NCI-H2029 treated with DMSO at 0.1 percent for 48 hours (cell line): Measurements from ENCODE around the gene DECR2.
"Not testable (repeated sequence)": the region's sequence is repeated elsewhere in the genome, so short reads cannot be mapped to it uniquely, and the experiment has no call there.

Experiments used
- DNase-seq: peaks from one replicate; lab custom pipeline; 2025; lab: John Stamatoyannopoulos, UW

Gene DECR2

DNA sequence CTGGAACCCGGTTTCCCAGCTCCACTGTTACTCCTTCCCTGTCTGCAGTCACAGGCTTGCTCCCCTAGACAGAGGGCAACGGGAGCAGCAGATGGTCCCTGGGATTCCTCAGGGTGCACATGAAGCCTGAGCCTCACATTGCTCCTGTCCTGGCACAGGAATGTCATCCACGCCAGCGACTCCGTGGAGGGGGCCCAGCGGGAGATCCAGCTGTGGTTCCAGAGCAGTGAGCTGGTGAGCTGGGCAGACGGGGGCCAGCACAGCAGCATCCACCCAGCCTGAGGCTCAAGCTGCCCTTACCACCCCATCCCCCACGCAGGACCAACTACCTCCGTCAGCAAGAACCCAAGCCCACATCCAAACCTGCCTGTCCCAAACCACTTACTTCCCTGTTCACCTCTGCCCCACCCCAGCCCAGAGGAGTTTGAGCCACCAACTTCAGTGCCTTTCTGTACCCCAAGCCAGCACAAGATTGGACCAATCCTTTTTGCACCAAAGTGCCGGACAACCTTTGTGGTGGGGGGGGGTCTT lies 1.6 kb upstream of the DECR2 start:
- no peak for DNase-seq

DNA sequence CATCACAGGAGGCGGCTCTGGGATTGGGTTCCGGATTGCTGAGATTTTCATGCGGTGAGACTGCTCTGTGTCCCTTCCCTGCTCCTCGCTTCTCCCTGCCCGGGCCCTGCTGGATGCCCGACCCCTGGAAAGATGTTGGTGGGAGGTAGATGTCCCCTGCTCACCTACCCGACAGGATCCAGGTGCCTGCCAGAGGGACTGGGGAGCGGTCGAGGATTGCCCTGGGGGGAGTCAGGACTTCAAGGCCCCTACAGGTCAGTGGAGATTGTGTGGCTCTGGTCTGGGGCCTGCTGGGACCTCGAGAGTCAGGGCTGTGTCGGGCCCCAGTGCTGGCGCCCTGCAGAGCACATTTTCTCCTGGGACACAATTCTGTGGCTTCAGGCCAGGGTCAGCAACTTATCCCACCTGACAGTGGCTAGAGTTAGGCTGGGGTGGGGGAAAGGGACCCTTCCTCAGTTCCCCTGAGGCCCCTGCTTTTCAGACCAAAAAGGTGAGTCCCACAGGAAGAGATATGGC lies 3.3 kb downstream of the DECR2 start:
- DNase-seq, result no peak

DNA sequence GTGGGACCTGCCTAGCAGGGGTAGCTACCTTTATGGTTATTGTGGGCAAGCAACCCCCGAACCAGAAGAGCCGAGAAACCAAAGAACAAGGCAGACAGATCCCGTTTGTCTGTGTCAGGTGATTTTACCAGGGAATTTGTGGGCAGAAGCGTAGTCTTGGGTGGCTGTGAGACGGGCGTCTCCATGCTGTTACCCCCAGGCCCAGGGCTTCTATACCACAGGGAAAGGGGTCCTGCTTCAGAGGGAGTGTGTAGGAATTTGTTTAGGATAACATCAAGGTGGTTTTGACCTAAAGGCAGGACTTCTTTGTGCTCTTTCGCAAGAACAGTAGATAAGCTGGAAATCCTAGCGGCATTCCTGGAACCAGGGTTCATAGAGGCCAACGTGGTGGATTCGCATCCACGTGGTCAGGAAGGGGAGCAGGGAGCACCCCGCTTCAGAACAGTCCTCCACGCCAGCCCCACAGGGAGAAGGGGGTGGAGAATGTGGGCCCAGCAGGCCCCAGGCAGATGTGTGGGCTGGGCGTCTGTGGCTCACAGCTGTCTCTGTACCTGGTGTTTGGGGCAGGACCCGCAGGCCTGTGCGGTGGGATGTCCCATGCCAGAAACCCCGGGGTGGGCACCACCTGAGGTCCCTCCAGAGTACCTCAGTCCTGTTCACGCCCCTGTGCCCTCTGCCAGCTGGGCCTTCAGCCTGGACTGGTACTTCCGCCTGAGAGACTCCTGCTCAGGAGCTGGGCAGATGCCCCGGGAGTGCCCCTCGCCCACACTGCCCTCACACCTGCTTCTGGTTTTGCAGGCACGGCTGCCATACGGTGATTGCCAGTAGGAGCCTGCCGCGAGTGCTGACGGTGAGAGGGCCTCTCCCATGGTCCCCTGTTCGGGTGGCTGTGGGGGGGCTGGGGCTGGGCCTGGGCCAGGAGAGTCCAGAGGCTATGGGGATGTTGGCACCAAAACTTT lies 4.1 kb downstream of the DECR2 start:
- no peak for DNase-seq

GRCh38 chr16:407253-407652 lies 5.6 kb downstream of the DECR2 start:
- DNase-seq, result no peak

DNA sequence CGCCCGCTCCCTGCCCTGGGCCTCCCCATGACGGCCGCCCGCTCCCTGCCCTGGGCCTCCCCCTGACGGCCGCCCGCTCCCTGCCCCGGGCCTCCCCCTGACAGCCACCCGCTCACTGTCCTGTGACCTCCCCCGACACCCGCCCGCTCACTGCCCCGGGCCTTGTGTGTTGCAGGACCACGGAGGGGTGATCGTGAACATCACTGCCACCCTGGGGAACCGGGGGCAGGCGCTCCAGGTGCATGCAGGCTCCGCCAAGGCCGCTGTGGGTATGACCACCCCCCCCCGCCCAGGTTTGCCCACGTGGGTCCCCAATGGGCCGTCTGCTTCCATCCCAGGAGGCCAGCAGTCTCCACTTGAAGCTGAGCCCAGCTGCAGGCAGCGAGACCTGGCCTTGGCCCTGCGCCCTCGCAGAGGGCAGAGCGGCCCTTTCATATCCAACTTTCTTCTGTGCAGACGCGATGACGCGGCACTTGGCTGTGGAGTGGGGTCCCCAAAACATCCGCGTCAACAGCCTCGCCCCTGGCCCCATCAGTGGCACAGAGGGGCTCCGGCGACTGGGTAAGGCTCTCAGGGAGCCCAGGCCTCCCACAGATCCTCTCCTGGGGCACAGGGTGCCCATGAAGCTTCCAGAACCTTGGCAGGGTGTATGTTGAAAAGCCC lies 9.0 kb downstream of the DECR2 start:
- DNase-seq, result no peak

DNA sequence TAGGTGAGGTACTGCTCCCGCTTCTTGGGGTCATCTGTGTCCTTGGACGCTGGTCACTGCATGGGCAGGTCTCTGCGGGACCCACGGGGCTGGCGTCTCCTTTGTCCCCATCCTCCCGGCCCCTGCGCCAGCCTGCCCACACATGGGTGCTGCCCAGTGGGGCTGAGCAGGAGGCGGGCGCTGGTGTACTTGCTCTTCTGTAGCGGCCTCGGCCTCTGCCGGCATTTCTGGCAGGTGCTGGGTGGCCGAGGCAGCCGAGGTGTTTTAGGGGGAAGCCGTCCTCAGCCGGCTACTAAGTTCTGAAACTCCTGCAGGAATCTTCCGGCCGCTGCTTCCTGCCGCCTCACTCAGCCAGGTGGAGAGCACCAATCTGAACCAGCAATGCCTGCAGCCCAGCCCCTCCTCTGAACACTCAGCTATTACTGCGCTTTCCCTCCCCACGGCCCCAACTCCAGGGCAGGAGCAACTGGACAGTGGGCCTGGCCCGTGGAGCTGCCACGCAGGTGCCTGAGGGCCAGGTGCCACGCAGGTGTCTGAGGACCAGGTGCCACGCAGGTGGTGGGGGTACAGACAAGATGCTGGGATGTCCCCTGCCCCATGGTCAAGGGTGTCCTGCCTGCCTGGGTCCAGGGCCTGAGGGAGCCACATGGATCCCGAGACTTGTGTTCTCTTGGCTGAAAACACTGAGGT lies 10.0 kb downstream of the DECR2 start:
- no peak for DNase-seq

- no peak for DNase-seq
Measured at GRCh38 chr16:414395-415169, 12.9 kb downstream of the DECR2 start.

DNA sequence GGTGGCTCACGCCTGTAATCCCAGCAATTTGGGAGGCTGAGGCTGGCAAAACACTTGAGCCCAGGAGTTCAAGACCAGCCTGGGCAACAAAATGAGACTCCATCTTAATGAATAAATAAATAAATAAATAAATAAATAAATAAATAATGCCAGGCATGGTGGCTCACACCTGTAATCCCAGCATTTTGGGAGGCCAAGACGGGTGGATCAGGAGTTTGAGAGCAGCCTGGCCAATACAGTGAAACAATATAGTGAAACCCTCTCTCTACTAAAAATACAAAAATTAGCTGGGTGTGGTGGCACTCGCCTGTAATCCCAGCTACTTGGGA lies 13.4 kb downstream of the DECR2 start:
- DNase-seq, result not testable (repeated sequence)

DNA sequence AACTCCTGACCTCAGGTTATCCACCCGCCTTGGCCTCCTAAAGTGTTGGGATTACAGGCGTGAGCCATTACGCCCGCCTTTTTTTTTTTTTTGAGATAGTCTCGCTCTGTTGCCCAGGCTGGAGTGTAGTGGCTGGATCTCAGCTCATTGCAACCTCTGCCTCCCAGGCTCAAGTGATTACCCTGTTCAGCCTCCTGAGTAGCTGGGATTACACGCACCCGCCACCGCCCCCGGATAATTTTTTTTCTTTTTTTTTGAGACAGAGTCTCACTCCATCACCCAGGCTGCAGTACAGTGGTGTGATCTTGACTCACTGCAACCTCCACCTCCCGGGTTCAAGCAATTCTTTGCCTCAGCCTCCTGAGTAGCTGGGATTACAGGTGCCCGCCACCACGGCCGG lies 20.5 kb downstream of the DECR2 start:
- not testable (repeated sequence) for DNase-seq

DNA sequence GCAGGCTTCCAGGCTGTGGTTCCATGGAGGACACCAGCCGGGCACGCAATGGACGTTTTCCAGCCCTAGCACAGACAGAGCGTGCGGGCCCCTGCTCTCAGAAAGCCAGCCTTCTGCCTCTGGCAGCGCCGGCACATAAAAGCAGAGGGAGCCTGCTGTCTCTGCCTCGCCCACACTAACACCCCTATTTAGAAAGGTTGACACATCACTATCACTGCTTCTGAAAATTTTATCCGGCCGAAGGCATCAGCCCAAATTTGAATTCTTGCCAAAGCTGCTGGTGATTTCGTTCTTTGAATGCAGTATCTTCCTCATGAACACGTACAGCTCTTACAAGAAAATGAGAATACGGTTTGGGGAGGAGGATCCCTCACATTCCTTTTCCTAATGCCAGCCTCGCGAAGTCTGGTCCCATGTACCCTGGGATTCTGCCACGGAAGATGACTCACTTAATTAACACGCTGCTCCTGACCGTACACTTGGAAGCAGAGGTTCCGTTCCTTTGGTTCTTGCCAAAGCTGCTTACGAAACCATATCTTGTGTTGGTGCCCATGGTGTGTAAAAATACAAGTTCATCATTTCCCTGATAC lies 22.4 kb downstream of the DECR2 start:
- DNase-seq, result no peak

- no peak for DNase-seq
Measured at GRCh38 chr16:424623-425081, 23.0 kb downstream of the DECR2 start.

DNA sequence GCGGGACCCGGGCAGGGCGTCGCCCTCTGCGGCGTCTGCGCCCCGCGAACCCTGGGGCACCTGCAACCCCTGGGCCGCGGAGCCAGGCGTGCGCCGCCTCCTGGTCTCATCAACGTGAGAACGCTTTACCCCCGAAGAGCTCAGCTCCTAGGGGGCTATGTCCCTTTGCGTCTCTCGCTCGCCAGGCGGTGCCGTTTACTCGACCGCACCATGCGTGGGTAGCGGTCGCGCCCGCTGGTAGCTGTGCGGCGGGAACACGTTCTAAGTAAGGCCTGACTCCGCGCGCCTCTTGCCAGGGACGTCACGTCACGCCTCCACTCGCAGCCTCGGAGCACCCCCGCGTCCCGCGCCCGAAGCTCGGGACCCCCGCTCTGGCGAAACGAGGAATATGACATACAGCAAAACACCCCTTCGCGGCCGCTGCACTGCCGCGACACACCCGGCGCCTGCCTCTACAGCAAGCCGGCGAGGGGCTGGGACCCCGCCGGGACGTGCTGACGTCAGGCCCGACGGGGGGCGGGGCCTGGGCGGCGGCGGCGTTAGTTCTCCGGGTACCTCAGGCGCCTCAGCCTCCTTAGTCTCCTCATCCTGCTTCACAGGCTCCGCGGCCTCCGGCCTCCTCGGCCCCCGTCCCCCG lies 23.5 kb downstream of the DECR2 start, which contains the start of gene RAB11FIP3:
TSS of gene RAB11FIP3 (plus strand) at position 568 of the 637 bp plus-strand sequence. CDS start 358 bp downstream, outside the sequence.
- DNase-seq, result no peak

DNA sequence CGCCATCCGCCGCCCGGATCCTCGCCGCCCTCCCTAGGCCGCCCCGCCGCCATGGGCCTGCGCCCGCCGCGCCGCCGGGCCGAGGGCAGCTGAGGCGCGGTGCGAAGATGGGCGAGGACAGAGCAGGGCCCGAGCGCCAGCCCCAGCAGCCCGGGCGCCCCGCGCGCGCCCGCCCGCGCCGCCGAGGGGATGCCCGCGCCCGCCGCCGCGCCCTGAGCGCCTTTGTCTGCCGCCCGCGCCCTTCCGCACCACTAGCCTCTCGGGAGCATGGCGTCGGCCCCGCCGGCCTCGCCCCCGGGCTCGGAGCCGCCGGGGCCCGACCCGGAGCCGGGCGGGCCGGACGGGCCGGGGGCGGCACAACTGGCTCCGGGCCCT lies 24.0 kb downstream of the DECR2 start:
- no peak for DNase-seq

DNA sequence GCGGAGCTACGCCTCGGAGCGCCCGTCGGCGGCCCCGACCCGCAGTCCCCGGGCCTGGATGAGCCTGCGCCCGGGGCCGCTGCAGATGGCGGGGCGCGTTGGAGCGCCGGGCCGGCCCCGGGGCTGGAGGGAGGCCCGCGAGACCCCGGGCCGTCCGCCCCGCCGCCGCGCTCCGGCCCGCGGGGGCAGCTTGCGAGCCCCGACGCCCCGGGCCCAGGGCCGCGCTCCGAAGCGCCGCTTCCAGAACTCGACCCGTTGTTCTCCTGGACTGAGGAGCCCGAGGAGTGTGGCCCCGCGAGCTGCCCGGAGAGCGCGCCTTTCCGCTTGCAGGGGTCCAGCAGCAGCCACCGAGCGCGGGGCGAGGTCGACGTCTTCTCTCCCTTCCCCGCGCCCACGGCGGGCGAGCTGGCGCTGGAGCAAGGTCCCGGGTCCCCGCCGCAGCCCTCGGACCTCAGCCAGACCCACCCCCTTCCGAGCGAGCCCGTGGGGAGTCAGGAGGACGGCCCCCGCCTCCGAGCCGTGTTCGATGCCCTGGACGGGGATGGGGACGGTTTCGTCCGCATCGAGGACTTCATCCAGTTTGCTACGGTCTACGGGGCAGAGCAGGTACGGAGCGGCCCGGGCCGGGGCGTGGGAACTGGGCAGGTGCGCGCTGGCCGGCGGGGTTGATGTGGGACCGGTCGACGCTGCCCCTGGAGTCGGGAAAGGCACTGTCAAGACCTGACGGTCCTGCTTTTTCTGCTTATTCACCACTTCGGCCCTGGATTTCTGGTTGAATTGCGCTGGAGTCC lies 24.6 kb downstream of the DECR2 start:
- no peak for DNase-seq

DNA sequence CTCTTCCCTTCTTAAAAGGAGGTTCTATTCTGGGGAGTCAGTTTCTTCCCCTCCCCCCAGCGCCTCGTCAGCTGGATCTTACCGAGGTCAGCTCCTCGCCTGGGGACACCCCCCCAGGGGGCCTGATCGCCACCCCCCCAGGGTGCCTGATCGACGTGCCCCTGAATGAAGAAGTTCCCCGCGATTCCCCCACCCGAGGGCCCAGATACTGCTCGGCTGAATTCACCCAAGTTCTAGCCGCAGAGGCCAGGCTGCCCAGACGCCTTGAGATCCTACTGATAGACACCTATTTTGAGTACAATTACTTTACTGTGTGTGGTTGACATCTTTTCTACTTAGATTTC lies 25.2 kb downstream of the DECR2 start:
- no peak for DNase-seq

GRCh38 chr16:427250-427649 lies 25.6 kb downstream of the DECR2 start:
- DNase-seq, result no peak

GRCh38 chr16:430904-431303 lies 29.2 kb downstream of the DECR2 start:
- no peak for DNase-seq

- no peak for DNase-seq
Measured at GRCh38 chr16:440627-441026, 38.9 kb downstream of the DECR2 start.

GRCh38 chr16:441447-441846 lies 39.8 kb downstream of the DECR2 start:
- no peak for DNase-seq

DNA sequence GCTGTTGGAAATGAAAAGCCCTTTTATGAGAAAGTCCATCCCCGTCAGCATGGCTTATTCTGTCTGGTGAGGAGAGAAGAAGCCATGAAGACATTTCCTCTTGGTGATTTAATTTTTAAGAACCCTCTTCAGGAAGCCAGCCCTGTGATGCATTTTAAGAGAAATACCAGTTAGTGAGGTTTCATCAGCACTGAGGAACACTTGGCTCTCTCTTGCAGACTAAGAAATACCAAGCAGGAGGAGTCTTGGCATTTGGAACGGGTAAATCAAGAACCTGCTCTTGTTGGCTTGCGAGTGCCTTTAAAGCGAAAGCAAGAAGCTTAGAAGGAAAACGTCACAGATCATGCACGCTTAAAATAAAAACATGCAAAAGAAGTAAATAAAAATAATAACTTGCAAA lies 41.3 kb downstream of the DECR2 start:
- no peak for DNase-seq
